WTC11 (cell line): ENCODE data around the gene MARF1. TPM values are rescaled to one million over a fixed set of nuclear protein-coding genes. Genes with fewer than 3 reads are reported as not detected.
"Not testable (repeated sequence)": the region's sequence is repeated elsewhere in the genome, so short reads cannot be mapped to it uniquely, and the experiment has no call there.

ENCODE experiments used
- ATAC-seq: fragments of 200-7000 bp; cut with Tn5 transposase; 2 replicates; pipeline ENCODE4 v1.10.0; 2021; ENCODE audit warnings: mild to moderate bottlenecking, moderate library complexity
- CTCF ChIA-PET: fragments of 300-600 bp; sonication (Branson Sonifier 250); formaldehyde crosslinking; loops from one replicate; lab custom pipeline; 2021; ENCODE audit warnings: antibody characterized with exemption; lab: Charles Lee
- POLR2A ChIA-PET: fragments of 350-600 bp; sonication (Branson Sonifier 250); formaldehyde crosslinking; loops from one replicate; lab custom pipeline; 2021; ENCODE audit warnings: antibody characterized with exemption; lab: Charles Lee
- DNase-seq: peaks from one replicate; pipeline ENCODE4 v3.0.0; 2021; ENCODE audit warnings: low spot score
- H3K27ac Mint-ChIP-seq: 2 replicates; pipeline ENCODE4 v1.8.0; 2021; ENCODE audit warnings: mixed read lengths
- H3K27me3 Mint-ChIP-seq: 2 replicates; pipeline ENCODE4 v1.8.0; 2021; ENCODE audit warnings: low read depth, mild to moderate bottlenecking, moderate library complexity, mixed read lengths
- H3K36me3 Mint-ChIP-seq: 2 replicates; pipeline ENCODE4 v1.8.0; 2021; ENCODE audit warnings: mixed read lengths
- H3K4me1 Mint-ChIP-seq: 2 replicates; pipeline ENCODE4 v1.8.0; 2022; ENCODE audit warnings: mixed read lengths
- H3K4me3 Mint-ChIP-seq: 2 replicates; pipeline ENCODE4 v1.8.0; 2021; ENCODE audit warnings: mild to moderate bottlenecking, moderate library complexity, mixed read lengths
- H3K9me3 Mint-ChIP-seq: 2 replicates; pipeline ENCODE4 v1.8.0; 2021; ENCODE audit warnings: mixed read lengths
- ETV6 ChIP-seq: sonication (generic); formaldehyde crosslinking; IDR thresholded peaks from 2 replicates; pipeline ENCODE4 v1.8.1; 2022; ENCODE audit warnings: mild to moderate bottlenecking, missing genetic modification reagents
- HMGXB4 ChIP-seq: sonication (generic); formaldehyde crosslinking; IDR thresholded peaks from 2 replicates; pipeline ENCODE4 v1.8.1; 2023; ENCODE audit warnings: mild to moderate bottlenecking, moderate library complexity, missing genetic modification reagents
- KAT7 ChIP-seq: sonication (generic); formaldehyde crosslinking; IDR thresholded peaks from 2 replicates; pipeline ENCODE4 v1.8.1; 2023; ENCODE audit warnings: missing genetic modification reagents, mild to moderate bottlenecking, borderline replicate concordance
- MAX ChIP-seq: sonication (generic); formaldehyde crosslinking; IDR thresholded peaks from 2 replicates; pipeline ENCODE4 v1.8.0; 2022; ENCODE audit warnings: mild to moderate bottlenecking, missing genetic modification reagents
- ZNF138 ChIP-seq: sonication (generic); formaldehyde crosslinking; conservative IDR thresholded peaks from 2 replicates; pipeline ENCODE4 v1.8.1; 2022; ENCODE audit warnings: mild to moderate bottlenecking, moderate library complexity, missing genetic modification reagents
- ZNF232 ChIP-seq: sonication (generic); formaldehyde crosslinking; IDR thresholded peaks from 2 replicates; pipeline ENCODE4 v1.8.0; 2022; ENCODE audit warnings: mild to moderate bottlenecking, missing genetic modification reagents
- ZNF532 ChIP-seq: fragments of 250-450 bp; sonication (Bioruptor Pico); IDR thresholded peaks from 2 replicates; pipeline ENCODE4 v1.9.0; 2021; ENCODE audit warnings: mild to moderate bottlenecking, borderline replicate concordance
- total RNA-seq: library from RNA; stranded (reverse); gene quantifications from 3 replicates; pipeline ENCODE4 v1.2.3, GENCODE V29; 2021
- TF ChIP-seq, protein P1 (sequence below): fragments of 250-450 bp; sonication (Bioruptor Pico); IDR thresholded peaks from 2 replicates; pipeline ENCODE4 v2.1.2; 2022; ENCODE audit warnings: mild to moderate bottlenecking, moderate library complexity
- TF ChIP-seq, protein P2 (sequence below): sonication (generic); formaldehyde crosslinking; IDR thresholded peaks from 2 replicates; pipeline ENCODE4 v1.8.1; 2022; ENCODE audit warnings: low read depth, mild to moderate bottlenecking, moderate library complexity, missing genetic modification reagents, borderline replicate concordance

The MARF1 gene
- total RNA-seq, 1 experiment from 2014 or later = 31.9 TPM

DNA sequence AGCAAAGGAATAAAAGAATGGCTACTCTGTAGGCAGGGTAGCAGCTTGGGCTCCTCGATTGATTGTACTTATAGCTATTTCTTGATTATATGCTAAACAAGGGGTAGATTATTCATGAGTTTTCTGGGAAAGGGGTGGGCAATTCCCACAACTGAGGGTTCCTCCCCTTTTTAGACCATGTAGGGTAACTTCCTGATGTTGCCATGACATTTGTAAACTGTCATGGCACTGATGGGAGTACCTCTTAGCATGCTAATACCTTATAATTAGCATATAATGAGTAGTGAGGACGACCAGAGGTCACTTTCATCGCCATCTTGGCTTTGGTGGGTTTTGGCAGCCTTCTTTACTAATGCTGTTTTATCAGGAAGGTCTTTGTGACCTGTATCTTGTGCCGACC, 72.3 kb downstream of the MARF1 start:
- CTCF ChIA-PET, POLR2A ChIA-PET, H3K9me3 Mint-ChIP-seq, H3K36me3 Mint-ChIP-seq, H3K27me3 Mint-ChIP-seq, H3K4me3 Mint-ChIP-seq, DNase-seq, H3K27ac Mint-ChIP-seq, ATAC-seq: not testable (repeated sequence)
- H3K4me1 Mint-ChIP-seq = peaks cover 25% of the 10 kb centered on the region

DNA sequence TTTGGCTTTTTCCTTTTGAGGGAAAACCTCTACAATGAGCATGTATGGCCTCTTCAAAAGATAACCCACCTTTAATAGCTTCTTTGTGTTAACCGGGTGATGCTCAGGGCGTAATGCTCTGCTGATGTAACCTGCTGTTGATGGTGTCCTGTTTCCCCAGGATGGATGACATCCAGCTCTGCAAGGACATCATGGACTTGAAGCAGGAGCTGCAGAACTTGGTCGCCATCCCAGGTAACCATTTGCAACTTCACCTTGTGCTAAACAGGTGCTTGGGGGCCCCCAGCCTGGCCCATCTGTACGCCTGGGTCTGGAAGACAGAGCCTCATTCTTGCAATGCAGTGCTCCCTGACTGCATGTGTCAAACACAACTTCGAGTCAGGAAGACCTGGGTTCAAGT, 75.1 kb downstream of the MARF1 start:
- CTCF ChIA-PET = interaction anchor here (0.9 kb wide), 1 partner anchor 28 kb away, joined by 3 read pairs; no protein-coding TSS in a partner anchor
- TF ChIP-seq, protein P1, sequence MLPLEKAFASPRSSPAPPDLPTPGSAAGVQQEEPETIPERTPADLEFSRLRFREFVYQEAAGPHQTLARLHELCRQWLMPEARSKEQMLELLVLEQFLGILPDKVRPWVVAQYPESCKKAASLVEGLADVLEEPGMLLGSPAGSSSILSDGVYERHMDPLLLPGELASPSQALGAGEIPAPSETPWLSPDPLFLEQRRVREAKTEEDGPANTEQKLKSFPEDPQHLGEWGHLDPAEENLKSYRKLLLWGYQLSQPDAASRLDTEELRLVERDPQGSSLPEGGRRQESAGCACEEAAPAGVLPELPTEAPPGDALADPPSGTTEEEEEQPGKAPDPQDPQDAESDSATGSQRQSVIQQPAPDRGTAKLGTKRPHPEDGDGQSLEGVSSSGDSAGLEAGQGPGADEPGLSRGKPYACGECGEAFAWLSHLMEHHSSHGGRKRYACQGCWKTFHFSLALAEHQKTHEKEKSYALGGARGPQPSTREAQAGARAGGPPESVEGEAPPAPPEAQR (CRISPR knock-in tag) = no peak
- no peak for TF ChIP-seq ZNF232 (CRISPR knock-in tag)
- POLR2A ChIA-PET = no interaction called here
- H3K4me3 Mint-ChIP-seq = no peak overlapping the region
- H3K9me3 Mint-ChIP-seq = no peaks in the 10 kb centered on the region
- peaks cover 35% of the 10 kb centered on the region for H3K4me1 Mint-ChIP-seq
- no peaks in the 10 kb centered on the region for H3K27me3 Mint-ChIP-seq
- no peaks in the 10 kb centered on the region for H3K36me3 Mint-ChIP-seq
- no peak for DNase-seq
- no peak overlapping the region for H3K27ac Mint-ChIP-seq
- no peak for ATAC-seq

DNA sequence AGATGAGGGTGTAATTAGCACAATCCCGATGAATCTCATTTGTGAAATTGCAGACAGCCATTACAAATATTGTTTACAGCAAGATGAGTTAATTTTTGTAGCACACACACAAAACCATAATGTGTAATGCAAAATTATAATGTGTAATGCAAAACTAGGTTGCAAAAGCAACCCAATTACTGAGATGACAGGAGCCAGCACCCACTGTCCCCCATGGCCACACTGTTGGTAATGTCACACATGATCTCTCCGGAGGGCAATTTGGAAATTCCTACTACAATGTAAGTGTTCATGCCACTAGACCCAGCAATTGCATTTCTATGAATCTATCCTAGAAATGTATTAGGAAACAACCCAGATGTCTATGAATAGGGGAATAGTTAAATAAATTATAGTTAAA, 76.9 kb downstream of the MARF1 start:
- CTCF ChIA-PET = no interaction called here
- no peak overlapping the region for H3K4me3 Mint-ChIP-seq
- H3K4me1 Mint-ChIP-seq = peaks cover 20% of the 10 kb centered on the region

More for the DNA sequence above, 76.9 kb downstream of the MARF1 start:
- H3K36me3 Mint-ChIP-seq = no peaks in the 10 kb centered on the region
- POLR2A ChIA-PET = no interaction called here
- H3K27ac Mint-ChIP-seq = no peak overlapping the region
- no peaks in the 10 kb centered on the region for H3K27me3 Mint-ChIP-seq
- no peak for DNase-seq
- TF ChIP-seq ZNF532 (CRISPR knock-in tag) (no peak), MAX (CRISPR knock-in tag) (no peak), KAT7 (no peak), ZNF138 (no peak), ETV6 (CRISPR knock-in tag) (no peak), HMGXB4 (CRISPR knock-in tag) (no peak)
- TF ChIP-seq, protein P2, sequence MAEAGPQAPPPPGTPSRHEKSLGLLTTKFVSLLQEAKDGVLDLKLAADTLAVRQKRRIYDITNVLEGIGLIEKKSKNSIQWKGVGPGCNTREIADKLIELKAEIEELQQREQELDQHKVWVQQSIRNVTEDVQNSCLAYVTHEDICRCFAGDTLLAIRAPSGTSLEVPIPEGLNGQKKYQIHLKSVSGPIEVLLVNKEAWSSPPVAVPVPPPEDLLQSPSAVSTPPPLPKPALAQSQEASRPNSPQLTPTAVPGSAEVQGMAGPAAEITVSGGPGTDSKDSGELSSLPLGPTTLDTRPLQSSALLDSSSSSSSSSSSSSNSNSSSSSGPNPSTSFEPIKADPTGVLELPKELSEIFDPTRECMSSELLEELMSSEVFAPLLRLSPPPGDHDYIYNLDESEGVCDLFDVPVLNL (CRISPR knock-in tag) = no peak
- TF ChIP-seq, all 79 proteins: peak for 0
- ATAC-seq = no peak
- H3K9me3 Mint-ChIP-seq = no peaks in the 10 kb centered on the region
